CD4-positive, alpha-beta T cell treated with Interleukin-15 for 4 hours (primary cell): Measurements from ENCODE around the gene BBX.

Experiments used
- DNase-seq: peaks from one replicate; pipeline ENCODE4 v3.0.0-alpha.2; 2020; ENCODE audit warnings: low spot score

Gene BBX

DNA sequence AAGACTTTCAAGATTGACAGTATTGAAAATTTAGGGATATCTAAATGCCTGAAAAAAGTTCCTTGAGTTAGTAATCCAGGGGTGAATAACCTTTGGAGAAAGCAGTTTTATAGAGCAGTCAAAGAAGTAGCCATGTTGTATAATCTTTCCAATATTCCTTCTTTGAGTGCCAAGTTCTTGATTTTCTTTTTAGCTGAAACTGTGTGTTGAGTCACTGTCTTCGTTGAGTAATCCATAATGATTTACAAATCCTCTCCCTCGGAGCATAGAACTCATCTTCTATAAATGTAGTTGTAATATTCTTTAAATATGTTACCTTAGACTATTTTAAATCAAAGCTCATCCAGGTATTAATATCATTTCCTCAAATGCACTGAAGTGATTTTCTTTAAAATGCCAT is 135.2 kb downstream of the BBX start:
- no peak for DNase-seq

DNA sequence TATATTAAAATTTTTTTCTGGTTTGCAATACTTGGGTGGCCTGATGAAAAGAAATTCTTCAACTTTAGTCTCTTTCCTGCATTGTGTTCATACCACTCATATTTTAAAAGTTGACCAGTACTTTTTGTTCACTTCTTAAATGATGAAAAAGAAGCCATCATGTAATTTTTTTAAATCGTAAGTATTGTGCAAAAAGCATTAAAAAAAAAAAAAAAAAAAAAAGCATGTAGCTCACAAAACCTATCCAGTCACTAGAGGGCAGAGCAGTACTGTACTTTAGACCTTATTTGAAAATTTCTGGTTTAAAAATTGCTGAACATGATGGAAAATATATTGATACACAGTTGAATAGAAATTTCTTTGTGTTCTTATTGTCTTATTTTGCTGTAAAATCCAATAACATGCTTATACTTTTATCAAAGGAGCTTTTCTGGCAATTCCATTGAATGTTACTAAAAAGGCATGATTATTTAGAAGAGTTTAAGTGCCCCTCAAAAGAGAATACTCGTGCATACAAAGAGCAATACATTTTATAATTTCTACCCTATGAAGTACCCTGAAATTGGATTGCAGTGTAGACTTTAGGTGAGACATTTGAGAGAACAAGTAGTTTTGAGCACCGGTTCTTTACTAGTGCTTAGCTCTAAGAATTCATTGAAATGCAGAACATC is 137.7 kb downstream of the BBX start:
- peak; percentile 36 for DNase-seq

DNA sequence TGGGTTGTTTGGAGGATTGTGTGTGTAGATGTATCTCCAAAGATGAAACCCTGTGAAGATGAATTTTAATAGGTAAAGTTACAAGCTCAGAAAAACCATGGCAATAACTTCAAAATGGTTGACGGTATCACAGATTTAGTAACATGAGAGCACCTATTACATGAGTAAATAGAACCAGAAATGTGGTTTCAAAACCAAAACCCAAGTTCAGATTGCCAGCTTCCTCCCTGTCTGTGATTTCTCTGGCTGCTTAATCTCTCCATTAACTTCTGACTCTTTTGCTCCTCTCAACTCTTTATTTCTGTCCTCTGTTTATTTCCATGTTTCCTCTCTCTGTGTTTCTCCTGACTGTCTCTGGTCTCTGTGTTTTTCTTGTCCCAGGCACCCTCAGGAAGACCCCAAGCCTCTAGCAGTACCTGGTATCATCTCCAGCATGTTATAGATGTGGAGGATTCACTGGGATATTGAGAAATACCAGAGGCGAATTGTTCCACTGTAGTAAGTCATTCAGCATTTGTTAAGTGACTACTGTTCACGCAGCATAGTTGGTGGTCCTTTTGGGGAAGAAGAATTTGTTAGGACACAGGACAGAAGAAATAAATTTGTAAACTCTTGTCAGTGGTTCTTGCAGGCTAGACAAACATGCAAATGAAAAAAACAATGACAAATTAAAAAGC is 138.8 kb downstream of the BBX start:
- DNase-seq = no peak

DNA sequence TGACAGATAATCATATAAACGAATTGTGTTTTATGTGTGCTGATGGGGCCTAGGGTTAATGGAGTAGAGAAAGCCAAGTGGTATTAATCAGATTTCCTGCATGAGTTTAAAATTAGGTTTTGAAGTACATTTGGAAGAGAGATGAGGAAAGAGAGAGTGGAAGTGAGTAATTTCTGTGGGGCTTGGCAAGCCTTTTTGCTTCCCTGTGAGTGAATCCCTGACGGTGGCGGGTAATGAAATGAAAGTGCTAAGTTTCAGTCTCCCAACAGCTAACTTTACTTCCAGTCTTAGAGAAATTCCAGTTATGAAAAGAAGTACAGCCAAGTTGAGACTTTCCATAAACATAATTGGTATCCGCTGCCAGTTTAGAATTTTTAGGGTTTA is 139.4 kb downstream of the BBX start:
- DNase-seq = no peak

DNA sequence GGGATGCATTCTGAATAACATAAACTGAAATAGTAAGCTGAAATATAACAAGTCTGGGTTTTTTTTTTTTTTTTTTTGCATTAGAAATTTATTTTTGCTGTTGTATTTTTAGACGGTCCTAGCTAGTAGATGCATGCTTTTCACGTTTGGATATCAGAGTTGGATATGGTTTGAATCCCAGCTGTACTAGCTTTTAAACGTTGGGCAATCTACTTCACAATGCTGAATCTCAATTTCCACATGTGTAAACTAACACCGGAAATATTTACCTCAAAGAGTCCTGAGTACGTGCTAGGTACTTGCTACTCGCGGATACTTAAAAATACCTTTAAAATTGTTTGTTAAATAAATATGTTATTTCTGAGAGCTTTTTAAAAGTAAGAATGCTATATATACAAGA is 139.8 kb downstream of the BBX start:
- no peak for DNase-seq

DNA sequence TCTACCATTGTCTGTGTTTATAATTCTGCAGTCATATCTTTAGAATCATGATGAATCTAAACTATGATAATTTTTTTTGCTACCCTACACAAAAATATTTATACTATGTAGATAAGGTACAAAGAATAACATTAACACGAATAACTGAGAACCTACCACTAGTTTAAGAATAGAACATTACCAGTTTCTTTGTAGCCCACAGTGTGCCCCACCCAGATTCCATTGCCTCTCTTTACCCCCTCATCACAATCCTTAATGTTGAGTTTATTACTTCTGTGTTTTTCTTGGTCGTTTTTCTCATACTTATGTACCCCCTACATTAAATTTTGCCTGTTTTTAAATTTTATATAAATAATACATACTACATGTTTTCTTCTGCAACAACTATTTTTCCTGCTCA is 140.5 kb downstream of the BBX start:
- DNase-seq = no peak

DNA sequence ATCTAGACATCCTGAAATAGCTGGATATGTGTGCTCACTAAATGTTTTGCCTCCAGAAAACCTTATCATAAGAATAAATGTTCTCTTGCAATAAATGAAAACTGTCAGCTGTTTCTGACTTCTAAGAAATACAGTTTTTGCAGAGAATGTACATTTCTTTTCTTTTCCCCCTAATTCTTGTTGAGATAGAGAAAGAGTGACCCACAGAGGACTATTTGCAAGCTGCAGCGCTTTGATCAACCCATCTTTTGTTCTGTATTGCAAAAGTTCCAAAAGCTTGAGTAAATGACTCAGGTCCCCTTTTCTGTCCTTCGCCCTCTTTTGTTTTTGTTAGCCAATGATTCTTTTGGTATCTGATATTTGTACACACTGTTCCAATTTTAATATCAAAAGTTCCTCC is 141.9 kb downstream of the BBX start:
- no peak for DNase-seq

DNA sequence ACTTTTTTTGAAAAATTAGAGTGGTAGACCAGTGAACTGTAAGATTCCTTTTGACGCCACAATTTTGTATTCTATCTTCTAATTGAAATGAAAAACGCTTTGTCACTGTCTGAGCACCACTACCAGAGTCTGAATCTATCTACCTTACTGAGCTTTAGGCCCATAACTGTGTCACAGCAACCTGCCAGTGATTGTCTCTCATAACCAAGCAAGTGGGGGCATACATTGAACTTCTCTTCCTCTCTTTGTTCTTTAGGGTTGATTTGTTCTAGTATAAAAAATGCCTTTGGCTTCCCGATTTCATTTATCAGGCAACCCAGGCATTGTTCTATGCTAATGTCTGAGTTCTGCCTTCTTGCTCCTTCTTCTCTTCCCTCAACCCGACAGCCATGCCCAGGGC is 142.6 kb downstream of the BBX start:
- no peak for DNase-seq

DNA sequence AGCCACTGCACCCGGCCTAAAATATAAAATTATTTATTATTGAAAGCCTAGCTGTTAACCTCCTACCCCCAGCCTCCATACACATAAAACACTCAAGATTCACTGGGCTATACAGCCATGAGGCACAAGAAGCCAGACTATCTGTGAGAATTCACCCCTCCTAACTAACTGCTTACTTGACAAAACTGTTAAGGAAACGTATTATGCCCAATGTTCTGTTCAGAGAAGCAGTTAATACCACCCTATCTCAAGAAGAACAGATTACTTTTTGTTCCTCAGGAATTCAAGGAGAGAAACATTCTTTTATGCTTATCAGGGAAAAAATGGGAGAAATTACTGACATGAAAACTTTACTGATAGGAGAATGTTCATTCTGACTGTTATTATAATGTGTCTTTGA is 144.1 kb downstream of the BBX start:
- DNase-seq = no peak

DNA sequence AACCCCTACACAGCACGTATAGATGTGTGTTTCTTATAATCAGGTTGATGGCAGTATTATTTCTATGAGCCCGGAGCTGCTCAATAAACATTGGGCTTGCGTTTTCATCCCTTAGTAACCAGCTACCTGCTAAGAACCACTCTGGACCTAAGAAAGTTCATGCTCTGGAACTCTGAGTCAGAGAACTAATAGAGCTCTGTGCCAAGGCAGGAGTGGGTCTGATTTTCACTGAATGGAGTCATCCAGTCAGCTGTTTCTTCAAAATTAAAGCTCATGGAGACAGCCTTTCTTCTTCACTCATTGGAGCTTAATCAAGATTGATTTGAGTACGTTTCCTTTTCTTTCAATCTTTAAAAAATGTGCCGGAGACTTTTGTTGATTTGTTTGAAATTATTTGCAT is 145.7 kb downstream of the BBX start:
- no peak for DNase-seq

DNA sequence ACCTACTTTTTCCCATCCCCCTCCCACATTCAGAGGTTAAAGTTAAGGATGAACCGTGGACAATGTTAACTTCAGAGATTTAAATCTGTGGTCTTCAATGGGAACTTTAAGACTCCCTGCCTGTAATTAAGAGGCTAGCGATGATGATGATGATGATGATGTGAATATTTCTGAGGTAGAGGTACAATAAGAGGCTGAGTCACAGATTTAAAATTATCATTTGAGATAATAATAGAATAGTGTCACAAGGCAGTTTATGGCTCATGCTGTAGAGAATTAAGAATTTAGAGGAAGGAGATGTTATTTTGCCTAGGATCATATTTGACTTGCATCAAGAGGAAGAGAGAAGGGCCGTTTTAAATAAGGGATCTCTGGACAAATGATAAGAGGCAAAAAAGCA is 146.2 kb downstream of the BBX start:
- DNase-seq = no peak

DNA sequence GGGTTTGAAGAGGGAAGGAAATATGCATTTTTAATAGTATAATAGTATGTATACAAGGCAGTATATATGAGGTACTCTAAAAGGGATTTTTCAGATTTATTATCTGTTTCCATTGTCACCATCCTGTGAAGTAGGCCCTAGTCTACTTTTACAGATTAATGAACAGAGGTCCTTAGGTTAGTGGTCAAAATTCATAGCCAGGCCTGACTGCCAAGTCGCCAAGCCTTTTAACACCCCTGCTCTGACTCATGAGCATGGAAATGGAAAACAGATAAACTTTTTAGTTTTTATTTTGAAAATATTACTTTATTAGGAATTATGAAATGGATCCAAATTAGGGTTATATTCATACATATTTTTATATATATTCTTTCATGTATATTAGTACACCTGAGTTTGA is 146.9 kb downstream of the BBX start:
- no peak for DNase-seq

DNA sequence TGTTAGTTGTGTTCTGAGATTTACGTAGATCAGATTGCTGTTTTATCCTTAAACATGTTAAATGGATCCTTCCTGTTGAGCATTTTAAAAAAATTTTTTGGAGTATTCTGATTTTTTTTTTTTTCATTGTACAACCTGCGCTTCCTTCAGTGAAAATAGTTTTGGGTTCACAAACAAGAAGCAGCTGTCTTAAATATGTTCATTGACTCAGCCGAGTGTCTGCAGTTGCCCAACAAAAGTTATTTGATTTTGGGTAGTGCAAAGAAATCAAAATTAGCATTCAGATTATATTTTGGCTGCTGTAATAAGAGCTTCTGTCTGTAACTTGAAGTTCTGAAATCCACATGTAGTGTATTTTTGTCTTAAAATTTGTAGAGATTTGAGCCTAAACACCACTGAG is 148.2 kb downstream of the BBX start:
- DNase-seq = no peak

DNA sequence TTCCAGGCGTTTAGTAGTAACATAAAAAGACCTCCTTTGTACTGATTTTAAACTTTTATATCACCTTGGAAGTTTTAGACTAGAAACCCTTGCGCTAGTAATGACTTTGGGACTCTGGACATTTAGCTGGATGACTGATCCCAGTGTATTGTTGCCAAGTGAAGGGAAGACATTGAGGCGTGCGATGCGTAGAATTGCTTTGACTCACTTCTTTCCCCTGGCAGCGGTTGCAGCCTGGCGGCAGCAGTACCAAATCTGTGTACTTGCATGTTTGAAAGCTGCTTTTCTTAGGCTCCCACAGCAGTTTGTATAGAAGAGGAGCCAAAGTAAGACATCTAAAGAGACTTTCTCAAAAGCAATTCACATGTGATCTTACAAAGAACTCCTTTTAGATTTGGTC is 151.6 kb downstream of the BBX start:
- DNase-seq = no peak

DNA sequence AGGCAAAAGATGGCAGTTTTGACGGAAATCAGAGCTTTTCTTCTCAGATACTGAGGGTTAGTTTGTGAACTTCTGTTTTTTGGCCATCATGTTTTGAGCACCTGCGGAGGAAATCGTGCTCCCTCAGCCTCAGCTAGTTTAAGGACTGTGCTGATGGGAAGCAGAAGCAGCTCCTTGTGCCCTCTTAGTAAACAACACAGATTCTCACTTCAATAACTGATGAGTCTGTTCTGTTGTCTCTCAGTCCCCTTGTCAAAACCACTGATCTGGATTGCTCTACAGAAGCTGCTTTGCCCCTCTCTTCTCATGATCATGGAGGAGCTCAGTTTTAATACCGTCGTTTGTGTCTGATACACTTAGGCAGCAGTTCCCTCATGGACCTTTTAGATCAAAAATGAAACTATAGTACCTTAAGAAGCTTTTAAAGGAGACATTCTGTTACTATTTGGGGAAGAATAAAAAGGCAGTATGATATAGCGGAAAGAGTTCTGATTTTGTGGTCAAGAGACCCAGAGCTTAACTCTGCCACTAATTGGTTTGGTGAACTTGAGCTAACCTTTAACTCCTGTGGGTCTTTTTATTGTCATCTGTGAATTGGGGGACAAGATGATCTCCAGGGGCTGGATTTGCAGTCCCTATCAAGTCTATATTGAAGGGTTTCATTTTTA is 152.6 kb downstream of the BBX start:
- no peak for DNase-seq

DNA sequence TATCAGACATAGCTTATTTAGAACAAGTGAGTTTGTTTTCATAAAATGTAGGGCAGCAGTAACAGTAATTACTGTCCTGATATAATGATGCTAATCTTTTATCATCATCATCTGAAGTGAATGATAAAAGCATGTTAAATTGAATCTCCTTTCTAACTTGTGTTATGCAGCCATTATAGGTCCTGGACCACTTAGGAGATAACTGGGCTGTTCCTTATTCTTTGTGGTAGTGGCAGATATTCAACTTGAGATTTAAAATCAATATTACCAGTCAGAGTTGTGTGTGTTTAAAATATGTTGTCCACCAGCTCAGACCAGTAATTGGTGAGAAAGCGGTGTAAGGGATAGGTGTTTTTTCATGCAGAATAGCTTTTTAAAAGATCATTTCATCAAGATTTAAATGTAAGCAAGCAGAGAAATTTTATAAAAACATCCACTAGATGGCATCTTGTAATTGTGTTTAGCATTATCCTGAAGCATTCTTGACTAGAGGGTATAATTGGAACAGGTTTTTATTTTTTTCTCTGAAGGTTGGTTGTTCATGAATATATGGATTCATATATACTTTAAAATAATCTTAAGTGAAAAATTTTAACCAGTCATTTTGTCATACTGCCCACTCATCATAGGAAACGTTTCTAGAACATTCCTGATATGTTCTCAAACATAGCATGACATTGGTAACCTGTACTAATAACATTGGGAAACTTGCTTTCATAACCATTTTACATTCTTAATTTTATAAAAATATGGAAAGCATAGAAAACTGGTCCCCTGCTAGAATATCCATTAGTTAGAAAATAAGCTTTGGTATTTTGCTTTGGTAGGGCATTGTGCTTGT is 153.9 kb downstream of the BBX start:
- DNase-seq = no peak

DNA sequence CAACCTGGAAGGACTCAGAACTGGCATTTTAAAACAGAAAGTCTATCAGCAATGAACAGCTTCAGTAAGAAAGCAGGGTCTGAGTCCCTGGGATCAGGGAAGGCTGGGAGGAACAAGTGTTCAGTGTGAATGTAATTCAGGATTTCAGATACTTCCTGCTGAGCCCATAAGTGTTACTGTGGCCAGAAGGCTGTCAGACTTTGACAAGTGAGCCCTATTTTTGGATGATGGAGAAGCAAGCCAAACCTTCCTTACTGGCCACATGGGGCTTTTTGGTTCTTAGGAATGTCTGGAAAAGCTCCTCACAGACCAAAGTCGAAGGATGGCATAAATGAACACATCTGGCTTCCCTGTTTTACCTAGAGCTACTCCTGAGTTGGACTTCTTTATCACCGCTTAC is 157.2 kb downstream of the BBX start:
- DNase-seq = no peak

DNA sequence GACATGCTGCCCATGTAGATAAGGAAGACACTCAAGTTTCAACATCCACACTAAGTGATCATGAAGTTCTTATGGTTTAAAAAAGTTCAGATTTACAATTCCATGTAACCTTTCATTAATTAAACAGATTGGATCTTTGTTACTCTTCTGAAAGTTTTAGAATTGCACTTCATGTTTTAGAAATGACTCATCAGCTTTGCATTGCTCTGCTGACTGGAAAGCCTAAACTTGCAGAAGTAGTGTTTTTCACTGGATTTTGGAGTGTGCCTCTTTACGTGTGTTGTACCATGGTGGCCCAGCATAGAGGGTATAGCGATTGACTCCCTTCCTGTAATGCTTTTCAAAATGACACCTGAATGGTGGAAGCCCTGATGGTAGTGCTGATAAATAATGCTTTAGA is 157.9 kb downstream of the BBX start:
- DNase-seq = no peak

DNA sequence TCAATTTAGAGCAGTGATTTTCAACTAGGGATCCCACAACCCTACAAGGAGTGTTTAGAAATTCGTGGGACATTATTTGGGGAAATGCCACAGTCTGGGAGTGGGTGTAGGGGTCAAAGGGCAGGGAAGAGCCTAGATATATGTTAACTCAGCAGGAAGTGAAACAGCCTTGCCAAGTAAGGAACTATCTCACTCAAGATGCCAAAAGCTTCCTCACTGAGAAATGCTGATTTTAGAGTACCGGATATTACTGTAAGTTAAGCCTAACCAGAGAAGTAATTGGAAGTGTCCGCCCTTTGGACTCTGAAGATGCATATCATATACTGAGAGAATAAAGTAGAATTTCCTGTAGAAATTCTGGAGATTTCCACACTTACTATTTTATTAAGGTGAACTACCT is 158.6 kb downstream of the BBX start:
- DNase-seq = no peak

DNA sequence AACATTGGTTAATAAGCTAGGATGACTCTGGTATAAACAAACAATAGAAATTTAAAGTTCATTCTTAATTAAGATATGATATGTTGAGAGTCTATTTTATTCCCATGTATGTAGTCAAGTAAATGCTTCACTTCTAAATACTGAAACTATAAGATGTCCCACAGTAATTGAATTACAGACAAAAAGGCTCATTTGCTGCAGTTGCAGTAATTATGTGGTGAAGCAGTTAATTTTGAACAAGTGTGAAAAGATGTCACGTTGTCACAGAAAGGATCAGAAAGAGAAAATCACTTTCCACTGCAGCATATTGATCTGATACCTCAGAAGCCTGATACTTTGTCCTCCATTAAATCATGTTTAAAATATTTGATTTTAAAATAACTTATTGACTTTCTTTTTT is 159.8 kb downstream of the BBX start:
- no peak for DNase-seq

DNA sequence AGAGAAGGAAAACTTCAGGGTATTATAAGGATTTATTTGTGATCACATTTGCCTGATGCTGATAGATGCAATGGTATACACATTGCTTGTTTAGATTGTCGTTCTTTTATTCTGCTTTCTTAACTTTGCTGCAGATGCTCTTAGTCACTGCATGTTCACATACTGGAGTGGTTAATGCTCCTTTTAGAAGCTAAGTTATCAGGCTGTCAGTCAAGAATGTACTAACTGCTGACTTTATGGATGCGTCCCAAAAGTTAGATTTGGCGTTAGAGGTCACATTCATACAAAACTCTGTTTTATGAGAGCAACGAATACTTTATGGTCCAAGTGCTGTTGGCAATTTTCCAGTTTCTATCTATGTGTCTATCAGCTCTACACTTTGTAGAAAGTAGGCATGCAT is 160.7 kb downstream of the BBX start:
- no peak for DNase-seq

DNA sequence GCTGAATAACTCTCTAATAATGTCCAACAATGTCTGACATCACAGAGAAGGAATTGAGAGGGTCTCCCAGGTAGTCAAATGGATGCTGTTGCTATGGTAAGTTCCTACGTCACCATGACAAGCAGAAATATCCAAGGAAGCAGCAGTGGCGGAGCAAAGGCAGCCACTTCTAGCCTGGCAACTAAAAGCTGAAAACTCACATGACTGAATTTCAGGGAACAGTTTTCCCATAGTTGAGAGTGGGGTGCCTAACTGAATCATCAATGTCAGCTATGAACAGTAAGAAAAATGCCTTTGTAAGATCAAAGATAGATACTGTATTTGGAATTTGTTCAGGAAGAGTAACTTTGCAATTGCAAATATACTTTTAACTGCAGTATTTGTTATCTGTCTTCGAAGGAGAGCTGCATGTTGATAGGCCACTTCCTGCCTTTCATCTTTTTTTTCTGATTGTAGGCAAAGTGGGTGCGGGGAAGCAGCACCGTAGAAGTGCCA is 161.7 kb downstream of the BBX start:
- DNase-seq = no peak

DNA sequence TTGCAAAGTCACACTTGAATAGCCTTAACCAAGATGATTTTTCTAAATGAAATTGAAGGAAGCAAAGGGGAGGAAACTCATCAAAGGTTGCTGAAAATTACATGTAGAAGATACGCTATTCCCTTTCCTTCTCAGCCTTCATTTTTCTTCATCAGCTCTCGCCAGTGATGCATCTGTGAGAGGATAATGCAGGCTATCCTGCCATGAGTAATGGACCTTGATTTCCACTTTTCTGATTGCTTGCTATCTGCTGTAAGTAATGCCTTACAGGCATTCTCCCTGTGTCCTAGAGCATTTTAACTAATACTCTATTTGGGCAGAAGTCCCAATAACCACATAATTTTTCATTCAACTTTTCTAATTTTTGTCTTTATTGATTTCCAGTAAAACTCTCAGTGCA is 162.6 kb downstream of the BBX start:
- DNase-seq = no peak
